ENCODE measurements around the gene PTPN4. TPM values are rescaled to one million over a fixed set of nuclear protein-coding genes. Genes with fewer than 3 reads are reported as not detected.
A peak's percentile ranks its signal among the peaks of the same experiment; 100 is the strongest.

Gene PTPN4
- total and polyA plus RNA-seq, 2 of the 13 experiments (the other 11 are each of a cell fraction or from before 2014, with no cell fraction given): 20.3 to 34.6 TPM

- peak; percentile 43; the same call in 1 of the 2 replicates for TF ChIP-seq FOXA1 (IDR thresholded peaks at IDR 0.05)
- peak; percentile 31; the same call in 1 of the 2 replicates for TF ChIP-seq FOXA1 (CRISPR knock-in tag; IDR thresholded peaks at IDR 0.05)
- TF ChIP-seq HMG20A (CRISPR knock-in tag; IDR thresholded peaks at IDR 0.05; ENCODE audit: borderline replicate concordance): peak; percentile 54; the same call in 1 of the 2 replicates
- no peak for TF ChIP-seq KIAA2018 (CRISPR knock-in tag; IDR thresholded peaks at IDR 0.05; ENCODE audit: borderline replicate concordance)
- peak; percentile 45; the same call in 1 of the 2 replicates for TF ChIP-seq ARID3A (IDR thresholded peaks at IDR 0.05; ENCODE audit: low read depth, low read length)
- TF ChIP-seq FOXP1 (IDR thresholded peaks at IDR 0.05): no peak
- TF ChIP-seq FOXP1 (CRISPR knock-in tag; IDR thresholded peaks at IDR 0.05): peak; percentile 74; the same call in 1 of the 2 replicates
- peak; percentile 24; the same call in 1 of the 2 replicates for TF ChIP-seq AHDC1 (CRISPR knock-in tag; IDR thresholded peaks at IDR 0.05; ENCODE audit: borderline replicate concordance)
- TF ChIP-seq SOX13 (IDR thresholded peaks at IDR 0.05): no peak
- peak in 1 of 2 experiments; percentile 91; a peak in 2 of 4 replicates for TF ChIP-seq SOX13 (CRISPR knock-in tag; conservative IDR thresholded peaks at IDR 0.05 in 1 of 2, IDR thresholded peaks at IDR 0.05 in 1 of 2)
Measured at GRCh38 chr2:119810049-119810630, 50.4 kb downstream of the PTPN4 start (continued).

Data from HepG2 (cell line).